NCI-H2171 treated with DMSO at 0.1 percent for 48 hours (cell line): ENCODE measurements around the gene PIK3AP1.
"Not testable (repeated sequence)": the region's sequence is repeated elsewhere in the genome, so short reads cannot be mapped to it uniquely, and the experiment has no call there.

Experiments
- DNase-seq: peaks from one replicate; lab custom pipeline; 2025; lab: John Stamatoyannopoulos, UW

The PIK3AP1 gene

GRCh38 chr10:96576277-96576980 lies 143.9 kb downstream of the PIK3AP1 start:
- no peak for DNase-seq

DNA sequence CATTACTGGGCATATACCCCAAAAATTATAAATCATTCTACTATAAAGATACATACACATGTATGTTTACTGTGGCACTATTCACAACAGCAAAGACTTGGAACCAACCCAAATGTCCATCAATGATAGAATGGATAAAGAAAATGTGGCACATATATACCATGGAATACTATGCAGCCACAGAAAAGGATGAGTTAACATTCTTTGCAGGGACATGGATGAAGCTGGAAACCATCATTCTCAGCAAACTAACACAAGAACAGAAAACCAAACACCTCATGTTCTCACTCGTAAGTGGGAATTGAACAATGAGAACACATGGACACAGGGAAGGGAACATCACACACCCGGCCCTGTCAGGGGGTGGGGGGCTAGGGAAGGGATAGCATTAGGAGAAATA lies 145.8 kb downstream of the PIK3AP1 start:
- DNase-seq: not testable (repeated sequence)

DNA sequence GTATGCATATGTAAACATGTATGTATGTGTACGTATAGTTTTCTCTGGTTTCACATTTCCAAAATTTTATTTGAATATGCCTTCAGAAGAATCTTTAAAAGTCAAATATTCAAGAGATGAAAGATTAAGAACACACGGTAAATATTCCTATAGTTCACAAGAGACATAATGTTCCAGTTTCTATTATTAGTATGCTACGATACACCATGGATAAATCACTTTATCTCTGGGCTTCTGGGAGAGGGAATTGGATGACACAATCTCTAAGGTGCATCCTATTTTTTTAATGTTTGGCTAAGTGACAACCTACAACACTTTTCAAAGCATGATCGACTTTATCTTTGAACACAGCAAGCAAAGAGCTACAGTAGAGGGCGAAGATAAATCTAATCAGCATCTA lies 147.3 kb downstream of the PIK3AP1 start:
- DNase-seq: no peak

GRCh38 chr10:96570983-96571964 lies 149.0 kb downstream of the PIK3AP1 start:
- peak; percentile 26 for DNase-seq

DNA sequence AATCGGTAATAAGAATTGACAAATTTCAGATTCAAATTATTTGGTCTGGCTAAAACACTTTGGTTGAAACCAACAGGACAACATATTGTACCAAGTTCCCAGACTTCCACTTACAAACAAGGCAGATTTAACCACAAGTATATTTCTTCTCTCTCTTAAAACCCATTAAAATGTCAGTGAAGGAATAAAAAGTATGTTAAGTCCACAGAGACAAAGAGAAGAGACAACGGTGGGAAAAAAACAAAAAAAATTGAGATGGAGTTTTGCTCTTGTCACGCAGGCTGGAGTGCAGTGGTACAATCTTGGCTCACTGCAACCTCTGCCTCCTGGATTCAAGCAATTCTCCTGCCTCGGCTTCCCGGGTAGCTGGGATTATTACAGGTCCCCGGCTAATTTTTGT lies 149.8 kb downstream of the PIK3AP1 start:
- DNase-seq: no peak

- DNase-seq: no peak
These were observed 151.9 kb downstream of the PIK3AP1 start for GRCh38 chr10:96568402-96568801.

DNA sequence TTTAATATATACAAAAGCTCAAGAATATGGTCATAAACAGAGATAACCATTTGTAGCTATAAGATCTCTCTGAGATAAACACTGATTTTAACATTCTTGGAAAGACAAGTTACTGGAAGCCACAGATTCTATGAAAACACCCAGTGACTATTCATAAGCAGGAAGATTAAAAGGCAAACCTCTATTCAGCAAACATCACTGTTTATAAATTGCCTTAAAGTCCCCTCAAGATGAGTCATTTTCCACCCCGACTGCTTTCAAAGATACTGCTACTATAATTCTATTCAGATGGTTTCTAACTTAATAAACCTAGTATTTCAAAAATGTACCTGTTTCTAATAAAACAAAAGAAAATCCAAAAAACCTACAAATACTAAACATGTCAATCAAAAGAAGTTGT lies 154.5 kb downstream of the PIK3AP1 start:
- no peak for DNase-seq

DNA sequence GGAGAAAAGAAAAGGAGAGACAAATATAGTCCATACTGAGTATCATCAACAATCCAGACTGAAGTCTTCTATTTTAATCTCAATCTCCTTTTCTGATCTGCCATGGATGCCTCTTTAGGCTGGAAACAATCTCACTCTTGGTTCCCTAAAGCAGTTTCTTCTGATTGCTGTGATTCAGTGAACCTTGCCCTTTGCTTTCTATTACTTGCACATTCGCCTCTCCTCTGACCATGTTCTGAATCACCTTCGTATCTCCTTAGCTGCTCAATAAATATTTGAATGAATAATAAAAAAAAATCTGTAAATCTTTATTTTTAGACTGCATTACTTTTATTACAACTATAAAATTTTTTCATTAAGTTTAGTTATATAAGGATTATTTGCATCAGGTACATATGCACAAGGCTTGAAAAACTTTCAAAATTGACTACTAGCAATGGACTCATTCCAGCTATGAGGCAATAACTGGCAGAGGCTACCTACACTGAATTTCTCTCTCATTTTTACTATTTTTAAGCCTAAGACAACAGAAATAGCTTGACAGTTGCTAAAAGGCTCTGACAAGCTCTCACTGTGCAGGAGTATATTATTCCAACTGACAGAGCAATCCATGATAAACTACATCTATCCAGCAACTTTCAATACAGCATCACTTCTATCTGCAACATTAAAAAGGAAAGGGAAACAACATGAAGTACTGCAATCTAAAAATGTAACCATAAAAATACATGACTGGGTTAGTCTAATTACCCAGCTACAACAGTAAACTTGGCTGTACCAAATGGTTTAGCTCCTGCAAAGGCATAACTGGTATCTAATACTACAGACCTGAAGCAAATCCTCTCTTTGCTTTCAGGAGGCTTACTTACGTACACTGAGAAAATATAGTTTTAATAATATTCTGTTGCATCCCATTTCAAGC lies 159.1 kb downstream of the PIK3AP1 start:
- no peak for DNase-seq

- no peak for DNase-seq
These were observed 159.8 kb downstream of the PIK3AP1 start for GRCh38 chr10:96560489-96560888.

GRCh38 chr10:96556003-96556402 lies 164.3 kb downstream of the PIK3AP1 start:
- DNase-seq: peak; percentile 7

- DNase-seq: no peak
These were observed 165.0 kb downstream of the PIK3AP1 start for GRCh38 chr10:96555330-96555729.

- DNase-seq: peak; percentile 60
These were observed 171.7 kb downstream of the PIK3AP1 start for GRCh38 chr10:96548589-96548988.

DNA sequence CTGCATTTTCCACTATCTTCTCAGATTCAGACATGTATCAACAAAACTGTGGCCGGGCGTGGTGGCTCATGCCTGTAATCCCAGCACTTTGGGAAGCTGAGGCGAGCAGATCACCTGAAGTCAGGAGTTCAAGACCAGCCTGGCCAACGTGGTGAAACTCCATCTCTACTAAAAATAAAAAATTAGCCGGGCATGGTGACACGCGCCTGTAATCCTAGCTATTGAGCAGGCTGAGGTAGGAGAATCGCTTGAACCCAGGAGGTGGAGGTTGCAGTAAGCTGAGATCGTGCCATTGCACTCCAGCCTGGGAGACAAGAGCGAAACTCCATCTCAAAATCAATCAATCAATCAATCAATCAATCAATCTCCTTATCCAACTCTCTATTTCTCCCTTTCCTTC lies 174.8 kb downstream of the PIK3AP1 start:
- not testable (repeated sequence) for DNase-seq
